Brain microvascular endothelial cell (primary cell): ENCODE measurements around the gene TMPRSS9.

Experiments used
- DNase-seq: peaks from one replicate; pipeline ENCODE4 v3.0.0-alpha.2; 2020
- H3K27ac ChIP-seq: fragments of 250-450 bp; sonication (Bioruptor Pico); 2 replicates; pipeline ENCODE4 v1.5.1; 2020; ENCODE audit warnings: mild to moderate bottlenecking, moderate library complexity
- H3K27me3 ChIP-seq: fragments of 250-450 bp; sonication (Bioruptor Pico); replicated peaks from 2 replicates; pipeline ENCODE4 v1.5.1; 2020; ENCODE audit warnings: mild to moderate bottlenecking
- H3K36me3 ChIP-seq: fragments of 250-450 bp; sonication (Bioruptor Pico); replicated peaks from 2 replicates; pipeline ENCODE4 v1.5.1; 2020; ENCODE audit warnings: mild to moderate bottlenecking
- H3K4me3 ChIP-seq: 2 replicates; pipeline ENCODE4 v1.5.1; 2011; ENCODE audit warnings: low read depth, mild to moderate bottlenecking, control low read depth, low read length, moderate library complexity
- CTCF ChIP-seq: IDR thresholded peaks from 2 replicates; pipeline ENCODE4 v1.5.1; 2011; ENCODE audit warnings: low read depth, mild to moderate bottlenecking, moderate library complexity, low read length, control low read depth, inconsistent platforms; ENCODE audit errors: missing control alignments
- in situ Hi-C: cut with HindIII; loops from 2 replicates; pipeline ENCODE4 v1.10.0; 2017; ENCODE audit warnings: low sequenced_read_pairs, low pct_ligation_motif_present

Gene TMPRSS9

GRCh38 chr19:2408247-2408646 is 48.2 kb downstream of the TMPRSS9 start:
- no peak for DNase-seq
- in situ Hi-C loops: no loop called here

GRCh38 chr19:2409352-2409912 is 49.4 kb downstream of the TMPRSS9 start:
- in situ Hi-C loops: no loop called here
- TF ChIP-seq CTCF: no peak
- no peaks in the 10 kb centered on the region for H3K36me3 ChIP-seq
- no peak overlapping the region for H3K27ac ChIP-seq
- no peak overlapping the region for H3K4me3 ChIP-seq
- DNase-seq: no peak
- no peaks in the 10 kb centered on the region for H3K27me3 ChIP-seq

More at GRCh38 chr19:2408247-2408646, 48.2 kb downstream of the TMPRSS9 start:
- Histone ChIP-seq H3K27ac (no peak overlapping the region), H3K27me3 (no peaks in the 10 kb centered on the region), H3K4me3 (no peak overlapping the region), H3K36me3 (no peaks in the 10 kb centered on the region)
- no peak for TF ChIP-seq CTCF

- in situ Hi-C loops: no loop called here
- H3K27ac ChIP-seq: no peak overlapping the region
- H3K4me3 ChIP-seq: no peak overlapping the region
- H3K36me3 ChIP-seq: no peaks in the 10 kb centered on the region
- no peak for DNase-seq
- no peaks in the 10 kb centered on the region for H3K27me3 ChIP-seq
- no peak for TF ChIP-seq CTCF
Measured at GRCh38 chr19:2410023-2410422, 50.0 kb downstream of the TMPRSS9 start.

- TF ChIP-seq CTCF: no peak
- Histone ChIP-seq H3K4me3 (no peak overlapping the region), H3K27ac (no peak overlapping the region), H3K36me3 (peaks cover 2% of the 10 kb centered on the region), H3K27me3 (no peaks in the 10 kb centered on the region)
- in situ Hi-C loops: no loop called here
- no peak for DNase-seq
Measured at GRCh38 chr19:2411709-2412108, 51.6 kb downstream of the TMPRSS9 start.

GRCh38 chr19:2412449-2412848 is 52.4 kb downstream of the TMPRSS9 start:
- in situ Hi-C loops: no loop called here
- no peak for DNase-seq
- TF ChIP-seq CTCF: no peak
- H3K36me3 ChIP-seq: peaks cover 4% of the 10 kb centered on the region
- no peaks in the 10 kb centered on the region for H3K27me3 ChIP-seq
- no peak overlapping the region for H3K4me3 ChIP-seq
- H3K27ac ChIP-seq: no peak overlapping the region

- TF ChIP-seq CTCF: no peak
- in situ Hi-C loops: no loop called here
- no peak overlapping the region for H3K27ac ChIP-seq
Measured at GRCh38 chr19:2413159-2413558, 53.1 kb downstream of the TMPRSS9 start.

More at GRCh38 chr19:2413159-2413558, 53.1 kb downstream of the TMPRSS9 start:
- Histone ChIP-seq H3K36me3 (peaks cover 4% of the 10 kb centered on the region), H3K27me3 (no peaks in the 10 kb centered on the region), H3K4me3 (no peak overlapping the region)
- DNase-seq: no peak
